Measurements from ENCODE around the gene ROCK2.

Gene ROCK2

DNA sequence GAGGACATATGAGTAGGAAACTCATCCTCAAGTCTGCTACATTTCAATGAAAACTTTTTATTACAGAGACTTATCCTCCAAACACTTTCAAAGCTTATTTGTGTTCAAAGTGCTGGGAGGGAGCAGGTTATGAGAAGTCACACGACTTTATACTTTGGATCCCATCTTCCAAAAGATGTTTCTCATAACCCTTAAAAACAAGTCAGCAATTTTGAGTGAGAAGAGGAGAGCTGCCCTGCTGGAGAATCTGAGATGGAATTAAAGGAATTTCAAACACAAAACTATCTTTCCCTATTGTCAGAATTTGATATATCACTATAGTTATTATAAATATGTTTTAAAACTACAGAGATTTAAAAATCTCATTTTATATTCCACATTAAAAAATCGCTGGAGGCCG, 45.8 kb downstream of the ROCK2 start:
- TF ChIP-seq, protein P1, sequence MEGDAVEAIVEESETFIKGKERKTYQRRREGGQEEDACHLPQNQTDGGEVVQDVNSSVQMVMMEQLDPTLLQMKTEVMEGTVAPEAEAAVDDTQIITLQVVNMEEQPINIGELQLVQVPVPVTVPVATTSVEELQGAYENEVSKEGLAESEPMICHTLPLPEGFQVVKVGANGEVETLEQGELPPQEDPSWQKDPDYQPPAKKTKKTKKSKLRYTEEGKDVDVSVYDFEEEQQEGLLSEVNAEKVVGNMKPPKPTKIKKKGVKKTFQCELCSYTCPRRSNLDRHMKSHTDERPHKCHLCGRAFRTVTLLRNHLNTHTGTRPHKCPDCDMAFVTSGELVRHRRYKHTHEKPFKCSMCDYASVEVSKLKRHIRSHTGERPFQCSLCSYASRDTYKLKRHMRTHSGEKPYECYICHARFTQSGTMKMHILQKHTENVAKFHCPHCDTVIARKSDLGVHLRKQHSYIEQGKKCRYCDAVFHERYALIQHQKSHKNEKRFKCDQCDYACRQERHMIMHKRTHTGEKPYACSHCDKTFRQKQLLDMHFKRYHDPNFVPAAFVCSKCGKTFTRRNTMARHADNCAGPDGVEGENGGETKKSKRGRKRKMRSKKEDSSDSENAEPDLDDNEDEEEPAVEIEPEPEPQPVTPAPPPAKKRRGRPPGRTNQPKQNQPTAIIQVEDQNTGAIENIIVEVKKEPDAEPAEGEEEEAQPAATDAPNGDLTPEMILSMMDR (IDR thresholded peaks at IDR 0.05; ENCODE audit: low read depth, low read length), result no peak
- DNase-seq (ENCODE audit: extremely low read depth, low read depth), result no peak

DNA sequence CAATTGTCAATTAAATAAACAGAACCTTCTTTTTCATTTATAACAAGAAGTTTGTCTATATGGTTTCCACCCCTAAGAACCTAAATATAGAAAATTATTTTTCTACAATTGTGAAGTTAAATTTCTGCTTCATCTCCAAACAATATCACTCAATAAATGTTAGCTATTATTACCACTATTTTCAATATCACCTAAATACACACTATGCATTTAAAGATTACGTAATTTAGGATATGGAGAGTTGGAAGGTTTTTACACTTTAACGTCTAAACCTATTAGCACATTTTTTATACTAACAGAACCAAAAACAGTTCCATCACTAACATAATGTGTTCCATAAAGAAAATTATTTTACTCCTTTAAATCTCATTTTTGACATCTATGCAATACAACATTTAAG, 48.0 kb downstream of the ROCK2 start:
- DNase-seq (ENCODE audit: extremely low read depth, low read depth), result no peak
- TF ChIP-seq, protein P1 (IDR thresholded peaks at IDR 0.05; ENCODE audit: low read depth, low read length), result no peak

DNA sequence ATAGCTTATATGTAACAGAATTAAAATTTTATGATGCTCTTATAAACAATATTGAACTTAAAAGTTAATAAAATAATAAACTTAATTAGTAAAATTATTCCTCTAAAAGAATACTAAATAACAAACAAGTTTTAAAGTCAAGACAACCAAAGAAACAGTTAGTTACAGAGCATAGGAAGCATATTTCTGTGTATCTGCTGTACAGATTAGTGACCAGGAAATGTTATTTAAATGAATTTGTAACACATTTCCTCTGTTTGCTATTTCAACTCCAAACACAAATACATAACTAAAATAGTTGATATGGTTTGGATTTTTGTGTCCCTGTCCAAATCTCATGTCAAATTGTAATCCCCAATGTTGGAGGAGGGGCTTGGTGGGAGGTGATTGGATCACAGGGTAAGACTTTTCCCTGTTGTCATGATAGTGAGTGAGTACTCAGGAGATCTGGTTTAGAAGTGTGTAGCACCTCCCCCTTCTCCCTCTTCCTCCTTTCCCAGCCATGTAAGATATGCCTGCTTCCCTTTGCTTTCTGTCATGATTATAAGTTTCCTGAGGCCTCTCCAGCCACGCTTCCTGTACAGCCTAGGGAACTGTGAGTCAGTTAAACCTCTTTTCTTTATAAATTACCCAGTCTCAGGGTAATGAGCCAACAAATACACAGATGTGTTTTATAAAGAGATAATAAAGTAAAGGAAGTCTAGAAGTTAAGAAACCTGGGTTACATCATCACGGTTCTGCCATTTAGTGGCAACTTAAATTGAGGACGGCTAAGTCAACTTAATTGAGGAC, 51.8 kb downstream of the ROCK2 start:
- TF ChIP-seq, protein P1 (IDR thresholded peaks at IDR 0.05; ENCODE audit: low read depth, low read length), result no peak
- DNase-seq (ENCODE audit: extremely low read depth, low read depth), result no peak

DNA sequence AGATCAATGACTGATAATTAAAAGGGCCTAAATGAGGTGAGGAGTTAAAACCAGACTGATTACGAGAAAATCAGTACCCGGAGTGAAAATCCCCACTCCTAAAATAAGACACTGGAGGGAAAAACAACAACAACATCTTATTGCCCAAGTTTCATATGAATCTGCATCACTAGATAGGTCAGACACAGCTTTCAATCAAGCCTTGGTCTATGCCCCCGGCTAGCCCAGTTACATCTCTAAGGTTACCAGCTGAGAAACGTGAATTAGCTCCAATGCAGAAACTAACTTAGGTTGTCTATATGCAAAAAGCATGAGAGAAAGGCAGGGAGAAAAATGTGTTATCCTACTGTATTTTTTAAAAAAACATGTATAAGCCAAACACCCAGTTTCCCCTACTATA, 53.7 kb downstream of the ROCK2 start:
- no peak for DNase-seq (ENCODE audit: extremely low read depth, low read depth)
- TF ChIP-seq, protein P1 (IDR thresholded peaks at IDR 0.05; ENCODE audit: low read depth, low read length), result no peak

DNA sequence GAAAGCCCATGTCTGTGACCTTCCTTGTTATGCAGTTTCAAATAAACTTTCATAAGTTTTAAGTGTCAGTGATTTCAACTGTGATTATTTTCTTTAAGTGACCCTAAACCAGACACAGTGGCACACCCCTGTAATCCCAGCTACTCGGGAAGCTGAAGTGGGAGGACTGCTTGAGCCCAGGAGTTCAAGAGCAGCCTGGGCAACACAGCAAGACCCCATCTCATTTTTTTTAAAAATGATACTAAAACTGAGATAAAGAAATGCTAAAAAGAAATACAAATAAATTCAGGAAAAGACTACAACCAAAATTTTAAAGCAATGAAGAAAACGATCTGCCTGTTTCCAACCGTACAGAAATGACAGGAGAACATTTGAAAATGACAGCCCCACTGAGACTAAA, 54.2 kb downstream of the ROCK2 start:
- TF ChIP-seq, protein P1 (IDR thresholded peaks at IDR 0.05; ENCODE audit: low read depth, low read length), result no peak
- DNase-seq (ENCODE audit: extremely low read depth, low read depth), result no peak

DNA sequence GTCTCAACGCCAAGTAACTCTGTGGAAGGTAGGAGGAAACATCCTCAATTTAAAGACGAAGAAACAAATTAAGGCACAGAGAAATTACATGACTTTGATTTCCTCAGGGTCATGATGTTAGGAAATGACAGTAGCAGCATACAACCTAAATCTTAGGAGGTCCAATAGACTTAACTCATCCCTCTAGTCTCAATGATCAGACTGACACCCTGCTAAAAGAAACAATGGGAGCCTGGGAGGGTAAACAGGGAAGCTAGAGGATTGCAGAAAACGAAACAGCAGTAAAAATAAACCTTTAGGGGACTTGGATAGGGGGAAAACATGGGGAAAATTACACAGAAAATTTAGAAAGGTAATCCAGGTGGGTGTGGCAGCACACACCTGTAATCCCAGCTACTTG, 56.0 kb downstream of the ROCK2 start:
- DNase-seq (ENCODE audit: extremely low read depth, low read depth), result no peak
- TF ChIP-seq, protein P1 (IDR thresholded peaks at IDR 0.05; ENCODE audit: low read depth, low read length), result no peak

DNA sequence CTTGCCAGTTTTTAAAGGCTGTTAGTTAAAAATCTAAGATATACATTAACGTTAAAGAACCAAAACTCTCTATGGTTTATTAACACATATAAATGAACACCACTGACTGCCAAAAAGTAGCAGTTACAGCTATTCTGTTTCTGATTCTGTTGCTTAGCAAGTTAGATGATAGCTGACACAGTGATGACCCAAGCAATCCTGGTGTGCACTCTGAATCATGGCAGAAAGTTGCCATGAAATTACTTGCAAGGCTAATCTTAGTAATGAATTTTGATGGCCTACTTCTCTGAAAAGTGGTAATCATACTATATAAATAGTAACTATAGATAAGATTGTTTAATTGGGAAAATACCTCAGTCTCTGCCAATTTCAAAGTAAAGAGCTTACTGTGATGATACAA, 57.7 kb downstream of the ROCK2 start:
- DNase-seq (ENCODE audit: extremely low read depth, low read depth), result no peak
- TF ChIP-seq, protein P1 (IDR thresholded peaks at IDR 0.05; ENCODE audit: low read depth, low read length), result no peak

All from AG09319 (cell line).